Hepatocyte (in vitro differentiated cells): ENCODE data around the gene DOCK2.

Experiments used
- EZH2 ChIP-seq: fragments of 200-600 bp; sonication (generic); IDR thresholded peaks from 2 replicates; pipeline ENCODE4 v1.6.1; 2016; ENCODE audit warnings: antibody characterized with exemption, mild to moderate bottlenecking, borderline replicate concordance
- TF ChIP-seq, protein P1 (sequence below): fragments of 200-600 bp; sonication (generic); IDR thresholded peaks from 2 replicates; pipeline ENCODE4 v1.5.1; 2016; ENCODE audit warnings: antibody characterized with exemption, mild to moderate bottlenecking; ENCODE audit not compliant: poor library complexity

GRCh38 chr5:169691471-169691870 is 54.4 kb downstream of the DOCK2 start:
- TF ChIP-seq, protein P1, sequence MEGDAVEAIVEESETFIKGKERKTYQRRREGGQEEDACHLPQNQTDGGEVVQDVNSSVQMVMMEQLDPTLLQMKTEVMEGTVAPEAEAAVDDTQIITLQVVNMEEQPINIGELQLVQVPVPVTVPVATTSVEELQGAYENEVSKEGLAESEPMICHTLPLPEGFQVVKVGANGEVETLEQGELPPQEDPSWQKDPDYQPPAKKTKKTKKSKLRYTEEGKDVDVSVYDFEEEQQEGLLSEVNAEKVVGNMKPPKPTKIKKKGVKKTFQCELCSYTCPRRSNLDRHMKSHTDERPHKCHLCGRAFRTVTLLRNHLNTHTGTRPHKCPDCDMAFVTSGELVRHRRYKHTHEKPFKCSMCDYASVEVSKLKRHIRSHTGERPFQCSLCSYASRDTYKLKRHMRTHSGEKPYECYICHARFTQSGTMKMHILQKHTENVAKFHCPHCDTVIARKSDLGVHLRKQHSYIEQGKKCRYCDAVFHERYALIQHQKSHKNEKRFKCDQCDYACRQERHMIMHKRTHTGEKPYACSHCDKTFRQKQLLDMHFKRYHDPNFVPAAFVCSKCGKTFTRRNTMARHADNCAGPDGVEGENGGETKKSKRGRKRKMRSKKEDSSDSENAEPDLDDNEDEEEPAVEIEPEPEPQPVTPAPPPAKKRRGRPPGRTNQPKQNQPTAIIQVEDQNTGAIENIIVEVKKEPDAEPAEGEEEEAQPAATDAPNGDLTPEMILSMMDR: no peak
- no peak for TF ChIP-seq EZH2
